HUDEP-2 (cell line): ENCODE measurements around the gene NRDC.
A peak's percentile ranks its signal among the peaks of the same experiment; 100 is the strongest.
"Not testable (repeated sequence)": the region's sequence is repeated elsewhere in the genome, so short reads cannot be mapped to it uniquely, and the experiment has no call there.

Source experiments
- DNase-seq, 76 experiments: peaks; one replicate each; lab custom pipeline; 2025; ENCODE audit not compliant: unreplicated experiment in 76 of 76; lab: John Stamatoyannopoulos, UW

The NRDC gene

GRCh38 chr1:51898090-51898734 lies 19.7 kb upstream of the NRDC start:
- no peak for DNase-seq

GRCh38 chr1:51897699-51898031 lies 19.1 kb upstream of the NRDC start:
- no peak for DNase-seq

- DNase-seq = not testable (repeated sequence)
Measured at GRCh38 chr1:51894748-51895147, 16.2 kb upstream of the NRDC start.

- DNase-seq = peak in 4 of 76 experiments; percentile 60 to 82 (median 68)
Measured at GRCh38 chr1:51878308-51878615, 265 bp downstream of the NRDC start.

- peak in 21 of 76 experiments; percentile 6 to 81 (median 31) for DNase-seq
Measured at GRCh38 chr1:51877434-51878307, 856 bp downstream of the NRDC start.

GRCh38 chr1:51875836-51876235 lies 2.7 kb downstream of the NRDC start:
- DNase-seq = no peak

GRCh38 chr1:51875291-51875772 lies 3.2 kb downstream of the NRDC start:
- peak in 5 of 76 experiments; percentile 4 to 15 (median 10) for DNase-seq

- DNase-seq = not testable (repeated sequence)
Measured at GRCh38 chr1:51873270-51873669, 5.3 kb downstream of the NRDC start.

GRCh38 chr1:51871351-51871975 lies 7.1 kb downstream of the NRDC start:
- no peak for DNase-seq

- no peak for DNase-seq
Measured at GRCh38 chr1:51870603-51871350, 7.8 kb downstream of the NRDC start.

GRCh38 chr1:51867479-51868232 lies 10.9 kb downstream of the NRDC start:
- DNase-seq = no peak

- DNase-seq = no peak
Measured at GRCh38 chr1:51863384-51863783, 15.1 kb downstream of the NRDC start.

GRCh38 chr1:51861669-51862068 lies 16.9 kb downstream of the NRDC start:
- peak in 1 of 76 experiments; percentile 14 for DNase-seq

GRCh38 chr1:51859735-51860134 lies 18.8 kb downstream of the NRDC start:
- DNase-seq = peak in 2 of 76 experiments; percentile 5 to 9

- no peak for DNase-seq
Measured at GRCh38 chr1:51859333-51859732, 19.2 kb downstream of the NRDC start.

- no peak for DNase-seq
Measured at GRCh38 chr1:51858892-51859291, 19.6 kb downstream of the NRDC start.

- DNase-seq = no peak
Measured at GRCh38 chr1:51856745-51857144, 21.8 kb downstream of the NRDC start.

GRCh38 chr1:51855624-51856023 lies 22.9 kb downstream of the NRDC start:
- DNase-seq = no peak

- DNase-seq = no peak
Measured at GRCh38 chr1:51853360-51853759, 25.2 kb downstream of the NRDC start.

- DNase-seq = peak in 2 of 76 experiments; percentile 5 to 9
Measured at GRCh38 chr1:51851882-51852396, 26.6 kb downstream of the NRDC start.
